C4-2B (cell line): ENCODE measurements around the gene IFFO2.

Experiments used
- H3K27ac ChIP-seq: fragments of 450-650 bp; 2 replicates; pipeline ENCODE4 v1.5.1; 2017
- ZFX ChIP-seq: fragments of 450-650 bp; IDR thresholded peaks from 2 replicates; pipeline ENCODE4 v1.6.1; 2017
- TF ChIP-seq, protein P1 (sequence below): fragments of 450-650 bp; conservative IDR thresholded peaks from 2 replicates; pipeline ENCODE4 v1.5.1; 2017; ENCODE audit warnings: mild to moderate bottlenecking

IFFO2 gene

DNA sequence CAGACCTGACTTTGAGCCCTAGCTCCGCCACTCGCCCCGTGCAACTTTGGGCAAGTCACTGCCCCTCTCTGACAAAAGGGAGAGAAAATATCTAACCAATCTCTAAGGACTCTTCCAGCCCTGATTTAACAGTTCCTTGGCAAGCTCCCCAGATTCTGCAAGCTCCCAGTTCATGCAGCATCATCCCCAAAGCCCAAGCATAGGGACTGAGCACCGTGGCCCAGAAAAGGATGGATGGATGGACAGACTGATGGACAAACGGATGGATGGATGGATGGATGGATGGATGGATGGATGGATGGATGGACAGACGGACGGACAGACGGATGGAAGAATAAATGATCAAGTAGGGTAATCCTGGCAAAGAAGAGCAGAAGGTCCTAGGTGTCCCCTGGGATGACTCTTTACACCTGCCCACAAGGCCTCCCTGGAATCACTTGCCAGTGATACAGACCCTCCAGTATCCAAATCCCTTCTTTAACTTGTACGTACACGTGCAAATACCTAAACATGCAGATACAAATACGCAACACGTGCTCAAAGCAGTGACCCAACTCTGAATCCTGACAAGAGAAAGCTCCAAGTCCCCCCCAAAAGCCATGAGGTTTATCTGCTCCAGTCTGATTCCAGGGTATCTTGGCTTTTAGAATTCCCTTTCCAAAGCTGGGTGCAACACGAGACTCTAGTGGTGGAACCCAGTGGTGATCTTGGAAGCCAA, 16.0 kb downstream of the IFFO2 start:
- H3K27ac ChIP-seq: no peak overlapping the region

DNA sequence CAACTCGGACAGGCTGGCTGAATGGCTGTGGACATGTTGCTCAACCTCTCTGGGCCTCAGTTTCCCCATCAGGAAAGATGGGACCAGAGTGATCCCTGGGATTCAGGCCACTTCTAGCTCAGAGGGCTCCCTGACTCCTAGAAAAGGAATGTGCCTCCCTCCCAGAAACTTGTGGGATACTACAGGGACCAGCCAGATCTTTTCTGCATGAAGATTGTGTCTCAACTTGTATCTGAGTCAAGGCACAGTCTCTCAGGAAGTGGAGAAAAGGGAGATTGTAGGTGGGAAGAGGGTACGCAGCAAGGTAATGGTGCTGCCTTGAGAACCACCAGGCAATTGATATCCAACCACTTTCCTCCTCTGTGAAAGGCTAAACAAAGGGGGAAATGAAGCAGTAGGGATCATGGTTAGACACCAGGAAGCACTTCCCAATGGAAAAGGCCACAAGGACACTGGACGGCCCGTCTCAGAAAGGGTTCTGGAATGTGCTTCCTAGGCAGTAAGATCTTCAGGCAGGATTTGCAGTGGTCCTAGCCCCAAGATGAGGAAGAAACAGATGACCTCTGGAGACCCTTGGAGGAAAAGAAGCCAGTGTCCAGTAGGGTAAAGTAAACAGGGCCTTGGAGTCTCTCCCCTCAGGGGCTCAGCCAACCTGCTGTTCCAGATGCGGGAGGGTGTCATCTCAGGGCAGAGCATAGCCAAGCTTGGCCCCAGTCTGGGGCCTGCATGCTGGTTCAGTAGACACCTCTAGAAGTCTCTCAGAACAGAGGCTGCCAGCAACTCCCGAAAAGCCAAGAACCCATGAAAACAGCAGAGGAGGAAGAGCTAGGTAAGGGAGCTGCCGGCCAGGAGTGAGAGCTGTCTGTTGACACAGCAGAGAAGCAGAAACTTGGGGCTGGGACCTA, 16.8 kb downstream of the IFFO2 start:
- no peak for TF ChIP-seq ZFX
- TF ChIP-seq, protein P1, sequence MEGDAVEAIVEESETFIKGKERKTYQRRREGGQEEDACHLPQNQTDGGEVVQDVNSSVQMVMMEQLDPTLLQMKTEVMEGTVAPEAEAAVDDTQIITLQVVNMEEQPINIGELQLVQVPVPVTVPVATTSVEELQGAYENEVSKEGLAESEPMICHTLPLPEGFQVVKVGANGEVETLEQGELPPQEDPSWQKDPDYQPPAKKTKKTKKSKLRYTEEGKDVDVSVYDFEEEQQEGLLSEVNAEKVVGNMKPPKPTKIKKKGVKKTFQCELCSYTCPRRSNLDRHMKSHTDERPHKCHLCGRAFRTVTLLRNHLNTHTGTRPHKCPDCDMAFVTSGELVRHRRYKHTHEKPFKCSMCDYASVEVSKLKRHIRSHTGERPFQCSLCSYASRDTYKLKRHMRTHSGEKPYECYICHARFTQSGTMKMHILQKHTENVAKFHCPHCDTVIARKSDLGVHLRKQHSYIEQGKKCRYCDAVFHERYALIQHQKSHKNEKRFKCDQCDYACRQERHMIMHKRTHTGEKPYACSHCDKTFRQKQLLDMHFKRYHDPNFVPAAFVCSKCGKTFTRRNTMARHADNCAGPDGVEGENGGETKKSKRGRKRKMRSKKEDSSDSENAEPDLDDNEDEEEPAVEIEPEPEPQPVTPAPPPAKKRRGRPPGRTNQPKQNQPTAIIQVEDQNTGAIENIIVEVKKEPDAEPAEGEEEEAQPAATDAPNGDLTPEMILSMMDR: no peak
- no peak overlapping the region for H3K27ac ChIP-seq

More for the DNA sequence above, 16.0 kb downstream of the IFFO2 start:
- TF ChIP-seq, protein P1: no peak
- no peak for TF ChIP-seq ZFX

DNA sequence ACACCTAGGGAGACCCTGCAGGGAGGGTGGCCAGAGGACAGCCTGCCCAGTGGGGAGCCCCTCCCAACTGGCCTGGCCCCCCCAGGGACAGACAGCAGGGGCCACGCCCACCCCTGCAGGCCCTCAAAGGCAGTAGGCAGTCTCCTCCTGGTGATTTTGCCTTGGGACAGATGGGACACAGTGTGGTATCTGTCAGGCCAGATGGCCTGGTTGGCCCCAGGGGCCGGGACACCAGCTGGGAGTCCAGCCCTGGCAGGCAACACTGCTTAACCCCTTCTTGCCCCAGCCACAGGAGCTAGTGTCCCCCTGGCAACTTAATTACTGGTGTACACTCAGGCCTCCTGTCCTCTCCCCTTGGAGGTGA, 17.8 kb downstream of the IFFO2 start:
- TF ChIP-seq, protein P1: no peak
- TF ChIP-seq ZFX: no peak
- H3K27ac ChIP-seq: no peak overlapping the region

DNA sequence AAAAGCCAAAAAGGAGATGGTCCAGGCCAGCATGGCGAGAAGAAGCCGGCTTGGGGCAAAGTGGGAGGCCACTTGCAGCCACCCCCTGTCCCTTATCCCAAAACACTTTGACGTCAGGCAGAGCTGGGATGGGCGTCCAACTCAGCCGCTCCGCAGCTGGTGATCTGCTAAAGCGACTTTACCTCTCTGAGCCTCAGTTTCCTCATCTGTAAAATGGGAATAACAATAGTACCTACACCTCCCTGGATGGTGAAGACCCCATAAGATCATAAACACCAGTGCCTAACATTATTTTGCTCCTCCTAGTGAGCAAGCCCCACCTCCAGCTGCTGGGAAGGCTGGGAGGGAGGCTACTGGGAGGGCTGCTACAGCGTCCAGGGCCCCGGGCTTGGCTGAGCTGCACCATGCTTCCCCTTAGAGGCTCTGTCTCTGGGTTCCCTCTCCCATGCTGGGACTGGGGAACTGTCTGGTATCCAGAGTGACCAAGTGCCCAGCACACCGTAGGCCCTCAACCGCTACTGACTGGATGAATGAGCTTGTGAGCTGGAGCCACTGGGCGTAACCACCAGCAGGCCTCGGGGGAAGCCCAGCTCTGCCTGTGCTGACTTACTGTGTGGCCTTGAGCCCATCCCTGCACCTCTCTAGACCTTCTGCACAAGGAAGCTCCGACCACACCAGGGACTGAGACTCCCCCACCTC, 18.3 kb downstream of the IFFO2 start:
- no peak overlapping the region for H3K27ac ChIP-seq
- TF ChIP-seq ZFX: no peak
- TF ChIP-seq, protein P1: no peak

DNA sequence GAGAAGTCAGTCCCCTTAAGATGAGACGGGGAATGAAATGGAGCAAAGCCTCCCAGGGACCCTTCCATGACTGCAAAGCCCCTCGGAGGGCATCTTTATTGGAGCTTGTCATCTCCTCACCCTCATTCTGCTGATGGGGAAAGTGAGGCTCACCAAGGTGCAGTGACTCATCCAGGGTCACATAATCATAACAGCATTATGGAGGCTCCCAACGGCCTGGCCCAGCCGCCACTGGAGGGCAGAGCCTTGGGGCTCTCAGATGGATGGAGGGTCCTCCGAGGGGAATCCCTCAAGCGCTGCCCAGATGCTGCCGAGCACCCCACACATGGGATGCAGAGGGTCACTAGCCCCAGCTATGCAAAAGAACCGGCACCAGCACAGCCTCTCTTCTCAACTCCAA, 18.9 kb downstream of the IFFO2 start:
- no peak overlapping the region for H3K27ac ChIP-seq
- no peak for TF ChIP-seq ZFX
- TF ChIP-seq, protein P1: no peak

DNA sequence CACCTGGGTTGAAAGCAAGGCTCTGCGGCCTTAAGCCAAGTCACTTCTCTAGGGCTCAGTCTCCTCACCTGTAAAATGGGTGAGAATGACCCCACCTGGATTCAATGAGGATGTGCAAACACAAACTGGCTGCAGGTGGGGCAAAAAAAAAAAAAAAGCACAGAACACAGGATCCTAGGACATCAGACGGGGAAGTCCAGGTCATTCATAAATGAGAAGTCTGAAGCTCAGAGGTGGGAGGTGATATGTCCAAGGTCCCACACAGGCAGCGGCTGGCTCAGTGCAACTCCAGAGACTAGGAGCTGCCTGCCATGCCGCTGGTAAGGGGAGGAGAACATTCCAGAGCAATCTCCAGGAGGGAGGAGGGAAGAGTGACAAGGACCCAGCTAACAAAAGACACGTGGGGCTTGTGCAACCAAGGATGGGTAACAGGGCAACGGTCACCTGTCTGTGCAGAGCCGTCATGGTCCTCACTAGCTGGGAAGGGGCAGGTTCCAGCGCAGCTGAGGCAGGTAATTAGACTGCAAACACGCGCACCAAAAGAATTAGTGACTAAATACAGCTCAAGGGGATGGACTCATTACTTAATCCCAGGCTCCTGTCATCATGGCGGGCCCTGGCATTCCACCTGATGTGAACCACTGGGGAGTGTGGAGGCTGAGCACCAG, 19.5 kb downstream of the IFFO2 start:
- H3K27ac ChIP-seq: no peak overlapping the region
- TF ChIP-seq, protein P1: no peak
- TF ChIP-seq ZFX: no peak
